ENCODE data around the gene RCSD1.

RCSD1 gene

GRCh38 chr1:167645140-167645541 lies 15.1 kb downstream of the RCSD1 start:
- no peaks in the 10 kb centered on the region for H3F3A ChIP-seq (ENCODE audit: insufficient read depth)
- peaks cover 27% of the 10 kb centered on the region; the same call in 1 of the 2 replicates for H3K79me2 ChIP-seq (ENCODE audit: insufficient read depth, low read length)
- H3K9ac ChIP-seq (ENCODE audit: low read length) = no peak overlapping the region
- H3K36me3 ChIP-seq (ENCODE audit: low read length) = no peaks in the 10 kb centered on the region
- TF ChIP-seq CTCF (IDR thresholded peaks at IDR 0.05; ENCODE audit: insufficient read depth, low read length, poor library complexity, severe bottlenecking) (no peak), EZH2phosphoT487 (conservative IDR thresholded peaks at IDR 0.05; ENCODE audit: low read length) (no peak)
- no peak overlapping the region for H3K27ac ChIP-seq (ENCODE audit: low read depth, low read length)
- H2AFZ ChIP-seq (ENCODE audit: low read depth, low read length, severe bottlenecking) = no peak overlapping the region
- H3K27me3 ChIP-seq (ENCODE audit: low read length) = no peaks in the 10 kb centered on the region
- no peak overlapping the region for H3K4me3 ChIP-seq (ENCODE audit: insufficient read depth, low read length, poor library complexity, severe bottlenecking)
- H3K9me2 ChIP-seq (replicated peaks; ENCODE audit: insufficient read depth, low read length) = no peaks in the 10 kb centered on the region
- no peaks in the 10 kb centered on the region for H4K20me1 ChIP-seq (ENCODE audit: low read depth, low read length)
- no peak overlapping the region for H3K4me2 ChIP-seq (ENCODE audit: low read depth, low read length, poor library complexity, severe bottlenecking)
- H3K9me3 ChIP-seq (ENCODE audit: insufficient read depth, low read length) = no peaks in the 10 kb centered on the region

GRCh38 chr1:167645625-167646414 lies 15.8 kb downstream of the RCSD1 start:
- no peaks in the 10 kb centered on the region for H3K27me3 ChIP-seq (ENCODE audit: low read length)
- TF ChIP-seq EZH2phosphoT487 (conservative IDR thresholded peaks at IDR 0.05; ENCODE audit: low read length) (no peak), CTCF (IDR thresholded peaks at IDR 0.05; ENCODE audit: insufficient read depth, low read length, poor library complexity, severe bottlenecking) (no peak)
- no peak overlapping the region for H3K9ac ChIP-seq (ENCODE audit: low read length)
- H3K79me2 ChIP-seq (ENCODE audit: insufficient read depth, low read length) = peaks cover 31% of the 10 kb centered on the region; the same call in 1 of the 2 replicates
- H3K9me3 ChIP-seq (ENCODE audit: insufficient read depth, low read length) = no peaks in the 10 kb centered on the region
- no peaks in the 10 kb centered on the region for H3K36me3 ChIP-seq (ENCODE audit: low read length)
- no peak overlapping the region for H3K27ac ChIP-seq (ENCODE audit: low read depth, low read length)
- no peak overlapping the region for H3K4me2 ChIP-seq (ENCODE audit: low read depth, low read length, poor library complexity, severe bottlenecking)
- H4K20me1 ChIP-seq (ENCODE audit: low read depth, low read length) = no peaks in the 10 kb centered on the region
- no peaks in the 10 kb centered on the region for H3K9me2 ChIP-seq (replicated peaks; ENCODE audit: insufficient read depth, low read length)
- H2AFZ ChIP-seq (ENCODE audit: low read depth, low read length, severe bottlenecking) = no peak overlapping the region
- H3K4me3 ChIP-seq (ENCODE audit: insufficient read depth, low read length, poor library complexity, severe bottlenecking) = no peak overlapping the region
- no peaks in the 10 kb centered on the region for H3F3A ChIP-seq (ENCODE audit: insufficient read depth)

DNA sequence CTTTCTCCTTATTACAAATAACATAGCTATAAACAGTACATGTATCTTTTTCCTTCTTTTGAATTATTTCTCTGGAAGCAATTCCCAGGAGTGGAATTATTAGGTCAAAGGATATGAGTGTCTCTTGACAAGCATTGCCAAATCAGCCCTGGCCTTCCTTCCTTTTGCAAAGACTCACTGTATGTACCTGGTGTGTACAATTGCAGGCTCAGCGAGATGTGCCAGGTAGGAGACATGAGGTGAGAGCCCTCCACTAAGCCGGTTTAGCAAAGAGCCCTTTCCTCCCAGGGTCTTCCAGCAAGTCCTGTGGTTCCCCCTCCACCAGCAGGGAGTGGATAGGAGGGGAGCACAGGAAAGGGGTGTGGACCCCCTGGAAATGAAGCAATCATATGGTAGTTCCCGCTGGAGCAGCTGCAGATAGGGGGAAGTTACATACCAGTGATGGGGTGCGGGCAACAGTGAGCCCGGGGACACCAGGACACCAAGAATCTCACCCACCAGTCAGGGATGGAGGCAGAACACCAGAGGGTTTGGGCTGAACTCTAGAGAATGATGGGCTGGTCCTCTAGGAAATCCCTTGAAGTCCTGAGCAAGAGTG lies 18.3 kb downstream of the RCSD1 start:
- H4K20me1 ChIP-seq (ENCODE audit: low read depth, low read length) = no peaks in the 10 kb centered on the region
- no peaks in the 10 kb centered on the region for H3K27me3 ChIP-seq (ENCODE audit: low read length)
- no peak for TF ChIP-seq CTCF (IDR thresholded peaks at IDR 0.05; ENCODE audit: insufficient read depth, low read length, poor library complexity, severe bottlenecking)
- TF ChIP-seq EZH2phosphoT487 (conservative IDR thresholded peaks at IDR 0.05; ENCODE audit: low read length) = no peak
- H3K27ac ChIP-seq (ENCODE audit: low read depth, low read length) = no peak overlapping the region
- H3K9me2 ChIP-seq (replicated peaks; ENCODE audit: insufficient read depth, low read length) = no peaks in the 10 kb centered on the region
- no peak overlapping the region for H3K9ac ChIP-seq (ENCODE audit: low read length)
- H3K79me2 ChIP-seq (ENCODE audit: insufficient read depth, low read length) = peaks cover 45% of the 10 kb centered on the region
- no peaks in the 10 kb centered on the region for H3K9me3 ChIP-seq (ENCODE audit: insufficient read depth, low read length)
- H3K4me3 ChIP-seq (ENCODE audit: insufficient read depth, low read length, poor library complexity, severe bottlenecking) = no peak overlapping the region
- H3F3A ChIP-seq (ENCODE audit: insufficient read depth) = no peaks in the 10 kb centered on the region
- no peaks in the 10 kb centered on the region for H3K36me3 ChIP-seq (ENCODE audit: low read length)
- H3K4me2 ChIP-seq (ENCODE audit: low read depth, low read length, poor library complexity, severe bottlenecking) = no peak overlapping the region
- H2AFZ ChIP-seq (ENCODE audit: low read depth, low read length, severe bottlenecking) = no peak overlapping the region
